Lower leg skin (tissue), 3 donors: ENCODE data around the gene ABR.

Experiments
- POLR2A ChIP-seq, 2 donors: fragments of 450-650 bp; IDR thresholded peaks; one replicate each; pipeline ENCODE4 v1.6.1; 2016 to 2017; ENCODE audit warnings: antibody characterized with exemption in 2 of 2, mild to moderate bottlenecking in 1 of 2, moderate library complexity in 1 of 2
- TF ChIP-seq, protein P1 (sequence below), 3 donors: fragments of 450-650 bp; IDR thresholded peaks; one replicate each; pipeline ENCODE4 v1.5.1; 2016; ENCODE audit warnings: antibody characterized with exemption in 3 of 3, mild to moderate bottlenecking in 3 of 3, moderate library complexity in 2 of 3

DNA sequence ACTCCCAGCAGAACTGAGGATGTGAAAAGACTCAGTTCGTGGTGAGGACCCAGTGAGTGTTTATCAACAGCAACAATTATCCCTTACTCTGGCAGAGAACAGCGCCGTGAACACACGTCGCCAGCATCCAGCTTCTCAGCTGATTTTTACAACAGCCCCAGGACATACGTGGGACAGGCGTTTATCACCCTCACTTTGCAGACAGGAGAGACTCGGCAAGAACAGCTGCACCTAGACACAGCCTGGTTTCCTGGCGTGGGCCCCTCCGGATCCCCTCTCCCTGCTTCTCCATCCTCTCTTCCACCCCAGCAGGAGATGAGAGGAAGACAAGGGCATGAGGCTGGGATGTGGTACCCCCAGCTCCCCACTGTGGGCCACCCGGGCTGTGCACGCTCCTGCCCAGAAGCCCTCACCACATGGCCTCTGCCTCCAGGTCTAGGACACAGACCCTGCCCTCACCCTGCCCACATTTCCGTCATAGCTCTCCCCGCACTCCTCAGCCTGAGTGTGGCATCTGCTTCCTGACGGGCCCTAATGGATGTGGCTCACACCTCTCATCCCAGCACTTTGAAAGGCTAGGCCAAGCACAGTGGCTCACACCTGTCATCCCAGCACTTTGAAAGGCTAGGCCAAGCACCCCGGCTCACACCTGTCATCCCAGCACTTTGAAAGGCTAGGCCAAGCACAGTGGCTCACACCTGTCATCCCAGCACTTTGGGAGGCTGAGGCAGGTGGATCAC lies 17.5 kb downstream of the ABR start:
- TF ChIP-seq, protein P1, sequence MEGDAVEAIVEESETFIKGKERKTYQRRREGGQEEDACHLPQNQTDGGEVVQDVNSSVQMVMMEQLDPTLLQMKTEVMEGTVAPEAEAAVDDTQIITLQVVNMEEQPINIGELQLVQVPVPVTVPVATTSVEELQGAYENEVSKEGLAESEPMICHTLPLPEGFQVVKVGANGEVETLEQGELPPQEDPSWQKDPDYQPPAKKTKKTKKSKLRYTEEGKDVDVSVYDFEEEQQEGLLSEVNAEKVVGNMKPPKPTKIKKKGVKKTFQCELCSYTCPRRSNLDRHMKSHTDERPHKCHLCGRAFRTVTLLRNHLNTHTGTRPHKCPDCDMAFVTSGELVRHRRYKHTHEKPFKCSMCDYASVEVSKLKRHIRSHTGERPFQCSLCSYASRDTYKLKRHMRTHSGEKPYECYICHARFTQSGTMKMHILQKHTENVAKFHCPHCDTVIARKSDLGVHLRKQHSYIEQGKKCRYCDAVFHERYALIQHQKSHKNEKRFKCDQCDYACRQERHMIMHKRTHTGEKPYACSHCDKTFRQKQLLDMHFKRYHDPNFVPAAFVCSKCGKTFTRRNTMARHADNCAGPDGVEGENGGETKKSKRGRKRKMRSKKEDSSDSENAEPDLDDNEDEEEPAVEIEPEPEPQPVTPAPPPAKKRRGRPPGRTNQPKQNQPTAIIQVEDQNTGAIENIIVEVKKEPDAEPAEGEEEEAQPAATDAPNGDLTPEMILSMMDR (IDR thresholded peaks at IDR 0.05): no peak
- no peak for TF ChIP-seq POLR2A (IDR thresholded peaks at IDR 0.05)
